HUDEP-2 (cell line): Measurements from ENCODE around the gene VTN.

ENCODE experiments used
- DNase-seq, 76 experiments: peaks; one replicate each; lab custom pipeline; 2025; ENCODE audit not compliant: unreplicated experiment in 76 of 76; lab: John Stamatoyannopoulos, UW

The VTN gene

GRCh38 chr17:28395968-28396367, 25.9 kb upstream of the VTN start:
- DNase-seq, result no peak

- DNase-seq, result no peak
These were observed 25.3 kb upstream of the VTN start for GRCh38 chr17:28395426-28395825.

- DNase-seq, result no peak
These were observed 24.4 kb upstream of the VTN start for GRCh38 chr17:28394337-28395116.

GRCh38 chr17:28392491-28392890, 22.4 kb upstream of the VTN start:
- no peak for DNase-seq

GRCh38 chr17:28391401-28391800, 21.3 kb upstream of the VTN start:
- DNase-seq, result no peak

GRCh38 chr17:28390984-28391383, 20.9 kb upstream of the VTN start:
- no peak for DNase-seq

GRCh38 chr17:28390563-28390962, 20.5 kb upstream of the VTN start:
- DNase-seq, result no peak

GRCh38 chr17:28390141-28390540, 20.0 kb upstream of the VTN start:
- DNase-seq, result no peak

- no peak for DNase-seq
These were observed 18.0 kb upstream of the VTN start for GRCh38 chr17:28388106-28388505.

GRCh38 chr17:28386391-28386790, 16.3 kb upstream of the VTN start:
- no peak for DNase-seq

- no peak for DNase-seq
These were observed 15.3 kb upstream of the VTN start for GRCh38 chr17:28385406-28385805.

GRCh38 chr17:28385037-28385400, 14.9 kb upstream of the VTN start:
- no peak for DNase-seq

- peak in 24 of 76 experiments; percentile 4 to 53 (median 22) for DNase-seq
These were observed 14.4 kb upstream of the VTN start for GRCh38 chr17:28384281-28385036.

- peak in 20 of 76 experiments; percentile 4 to 35 (median 16) for DNase-seq
These were observed 11.2 kb upstream of the VTN start for GRCh38 chr17:28381141-28381825.

- DNase-seq, result no peak
These were observed 10.0 kb upstream of the VTN start for GRCh38 chr17:28379814-28380801.

- DNase-seq, result no peak
These were observed 2.8 kb upstream of the VTN start for GRCh38 chr17:28372945-28373274.

GRCh38 chr17:28372203-28372944, 2.3 kb upstream of the VTN start:
- DNase-seq, result no peak

GRCh38 chr17:28371245-28372202, 1.4 kb upstream of the VTN start, which contains the start of gene SARM1:
Gene SARM1 (plus strand): TSS chr17:28371694. CDS start chr17:28372033, 339 bp downstream.
- peak in 30 of 76 experiments; percentile 8 to 59 (median 28) for DNase-seq

- no peak for DNase-seq
These were observed 617 bp upstream of the VTN start for GRCh38 chr17:28370744-28371103.
